ENCODE data around the gene ENDOG. TPM values are rescaled to one million over a fixed set of nuclear protein-coding genes. Genes with fewer than 3 reads are reported as not detected.

The ENDOG gene
- total RNA-seq, 1 experiment from 2014 or later = 25.8 TPM

DNA sequence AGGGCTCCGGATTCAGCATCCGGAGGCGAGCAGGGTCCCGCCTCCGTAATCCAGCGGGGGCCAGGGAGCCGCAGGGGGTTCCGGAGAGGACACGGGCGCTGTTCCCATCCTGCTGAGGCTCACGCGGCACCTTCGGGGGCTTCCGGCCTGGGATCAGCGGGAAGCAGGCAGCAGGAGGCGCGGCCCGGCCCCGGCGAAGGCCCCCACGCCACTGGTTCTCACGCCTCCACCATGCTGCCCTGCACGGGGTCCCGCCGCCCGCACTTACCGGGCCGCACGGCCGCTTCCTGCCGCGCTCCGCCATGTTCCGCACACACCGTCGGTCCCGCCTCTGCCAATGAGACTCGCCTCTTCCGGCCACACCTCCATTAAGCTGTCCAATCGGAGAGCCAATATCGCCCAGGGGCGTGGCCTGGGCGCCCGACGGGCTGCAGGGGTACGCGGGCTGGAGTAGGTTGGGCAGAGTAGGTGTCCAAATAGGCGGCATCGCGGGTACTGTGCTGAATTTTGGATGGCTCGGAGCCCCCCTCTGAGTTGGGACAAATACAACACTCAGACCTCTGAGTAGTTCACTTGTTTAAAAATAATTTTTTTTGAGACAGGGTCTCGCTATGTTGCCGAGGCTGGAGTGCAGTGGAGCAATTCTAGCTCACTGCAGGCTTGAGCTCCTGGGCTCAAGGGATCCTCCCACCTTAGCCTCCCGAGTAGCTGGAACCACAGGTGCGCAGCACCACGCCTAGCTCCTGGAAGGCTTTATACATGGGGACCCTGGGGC lies 11.4 kb downstream of the ENDOG start, which contains the start of gene SPOUT1 (continued):
- TF ChIP-seq NR2C2 (CRISPR knock-in tag; IDR thresholded peaks at IDR 0.05) (no peak), ZNF416 (CRISPR knock-in tag; IDR thresholded peaks at IDR 0.05) (peak; percentile 86; the same call in 1 of the 2 replicates), RORB (CRISPR knock-in tag; IDR thresholded peaks at IDR 0.05) (no peak), ZNF671 (CRISPR knock-in tag; IDR thresholded peaks at IDR 0.05) (no peak), RELA (CRISPR knock-in tag; IDR thresholded peaks at IDR 0.05; ENCODE audit: borderline replicate concordance) (no peak), ZNF138 (CRISPR knock-in tag; conservative IDR thresholded peaks at IDR 0.05) (no peak), NR1H2 (CRISPR knock-in tag; IDR thresholded peaks at IDR 0.05) (no peak), SP1 (CRISPR knock-in tag; conservative IDR thresholded peaks at IDR 0.05) (peak; percentile 97), ZBTB21 (CRISPR knock-in tag; IDR thresholded peaks at IDR 0.05; ENCODE audit: borderline replicate concordance) (no peak), SMAD3 (CRISPR knock-in tag; IDR thresholded peaks at IDR 0.05; ENCODE audit: borderline replicate concordance) (no peak; the same call in 1 of the 2 replicates), USF1 (CRISPR knock-in tag; IDR thresholded peaks at IDR 0.05) (peak; percentile 66; the same call in 1 of the 2 replicates), ZNF219 (CRISPR knock-in tag; IDR thresholded peaks at IDR 0.05; ENCODE audit: borderline replicate concordance) (no peak), JUN (CRISPR knock-in tag; IDR thresholded peaks at IDR 0.05) (peak; percentile 85; the same call in 1 of the 2 replicates), E2F5 (CRISPR knock-in tag; IDR thresholded peaks at IDR 0.05) (peak; percentile 72; the same call in 1 of the 2 replicates), MLX (CRISPR knock-in tag; IDR thresholded peaks at IDR 0.05) (no peak)
- TF ChIP-seq, protein P1, sequence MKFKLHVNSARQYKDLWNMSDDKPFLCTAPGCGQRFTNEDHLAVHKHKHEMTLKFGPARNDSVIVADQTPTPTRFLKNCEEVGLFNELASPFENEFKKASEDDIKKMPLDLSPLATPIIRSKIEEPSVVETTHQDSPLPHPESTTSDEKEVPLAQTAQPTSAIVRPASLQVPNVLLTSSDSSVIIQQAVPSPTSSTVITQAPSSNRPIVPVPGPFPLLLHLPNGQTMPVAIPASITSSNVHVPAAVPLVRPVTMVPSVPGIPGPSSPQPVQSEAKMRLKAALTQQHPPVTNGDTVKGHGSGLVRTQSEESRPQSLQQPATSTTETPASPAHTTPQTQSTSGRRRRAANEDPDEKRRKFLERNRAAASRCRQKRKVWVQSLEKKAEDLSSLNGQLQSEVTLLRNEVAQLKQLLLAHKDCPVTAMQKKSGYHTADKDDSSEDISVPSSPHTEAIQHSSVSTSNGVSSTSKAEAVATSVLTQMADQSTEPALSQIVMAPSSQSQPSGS (CRISPR knock-in tag; IDR thresholded peaks at IDR 0.05; ENCODE audit: borderline replicate concordance, low read depth) = no peak
- TF ChIP-seq, protein P2, sequence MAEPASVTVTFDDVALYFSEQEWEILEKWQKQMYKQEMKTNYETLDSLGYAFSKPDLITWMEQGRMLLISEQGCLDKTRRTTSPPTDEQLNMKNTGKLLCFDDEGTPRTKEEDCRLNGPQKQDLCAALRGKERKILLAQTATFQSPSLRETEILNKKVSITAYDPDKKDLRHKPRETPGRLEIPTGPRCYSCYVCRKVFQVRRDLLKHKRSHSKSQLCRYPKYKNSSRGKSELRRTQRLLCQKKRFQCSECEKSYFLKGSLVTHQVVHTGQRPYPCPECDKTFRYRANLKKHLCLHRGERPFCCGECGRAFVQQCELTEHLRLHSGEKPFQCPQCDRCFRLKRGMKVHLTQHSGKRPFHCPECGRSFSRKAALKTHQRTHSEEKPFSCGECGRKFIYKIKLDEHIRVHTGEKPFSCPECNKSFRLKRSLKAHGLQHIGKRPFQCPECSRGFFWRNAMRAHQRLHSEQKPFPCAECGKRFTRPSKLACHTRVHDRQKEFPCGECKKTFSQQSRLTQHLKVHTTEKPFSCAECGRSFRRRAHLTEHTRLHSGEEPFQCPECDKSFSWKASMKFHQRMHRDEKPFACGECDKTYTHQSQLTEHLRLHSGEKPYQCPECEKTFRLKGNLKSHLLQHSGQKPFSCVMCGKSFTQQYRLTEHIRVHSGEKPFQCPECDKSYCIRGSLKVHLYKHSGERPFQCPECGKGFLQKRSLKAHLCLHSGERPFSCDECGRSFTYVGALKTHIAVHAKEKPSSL (CRISPR knock-in tag; conservative IDR thresholded peaks at IDR 0.05) = no peak
- TF ChIP-seq, protein P3, sequence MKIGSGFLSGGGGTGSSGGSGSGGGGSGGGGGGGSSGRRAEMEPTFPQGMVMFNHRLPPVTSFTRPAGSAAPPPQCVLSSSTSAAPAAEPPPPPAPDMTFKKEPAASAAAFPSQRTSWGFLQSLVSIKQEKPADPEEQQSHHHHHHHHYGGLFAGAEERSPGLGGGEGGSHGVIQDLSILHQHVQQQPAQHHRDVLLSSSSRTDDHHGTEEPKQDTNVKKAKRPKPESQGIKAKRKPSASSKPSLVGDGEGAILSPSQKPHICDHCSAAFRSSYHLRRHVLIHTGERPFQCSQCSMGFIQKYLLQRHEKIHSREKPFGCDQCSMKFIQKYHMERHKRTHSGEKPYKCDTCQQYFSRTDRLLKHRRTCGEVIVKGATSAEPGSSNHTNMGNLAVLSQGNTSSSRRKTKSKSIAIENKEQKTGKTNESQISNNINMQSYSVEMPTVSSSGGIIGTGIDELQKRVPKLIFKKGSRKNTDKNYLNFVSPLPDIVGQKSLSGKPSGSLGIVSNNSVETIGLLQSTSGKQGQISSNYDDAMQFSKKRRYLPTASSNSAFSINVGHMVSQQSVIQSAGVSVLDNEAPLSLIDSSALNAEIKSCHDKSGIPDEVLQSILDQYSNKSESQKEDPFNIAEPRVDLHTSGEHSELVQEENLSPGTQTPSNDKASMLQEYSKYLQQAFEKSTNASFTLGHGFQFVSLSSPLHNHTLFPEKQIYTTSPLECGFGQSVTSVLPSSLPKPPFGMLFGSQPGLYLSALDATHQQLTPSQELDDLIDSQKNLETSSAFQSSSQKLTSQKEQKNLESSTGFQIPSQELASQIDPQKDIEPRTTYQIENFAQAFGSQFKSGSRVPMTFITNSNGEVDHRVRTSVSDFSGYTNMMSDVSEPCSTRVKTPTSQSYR (CRISPR knock-in tag; IDR thresholded peaks at IDR 0.05) = no peak
- TF ChIP-seq, protein P4, sequence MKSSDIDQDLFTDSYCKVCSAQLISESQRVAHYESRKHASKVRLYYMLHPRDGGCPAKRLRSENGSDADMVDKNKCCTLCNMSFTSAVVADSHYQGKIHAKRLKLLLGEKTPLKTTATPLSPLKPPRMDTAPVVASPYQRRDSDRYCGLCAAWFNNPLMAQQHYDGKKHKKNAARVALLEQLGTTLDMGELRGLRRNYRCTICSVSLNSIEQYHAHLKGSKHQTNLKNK (CRISPR knock-in tag; IDR thresholded peaks at IDR 0.05) = no peak

Data from WTC11 (cell line).